ENCODE data around the gene H3-3A.

H3-3A gene

DNA sequence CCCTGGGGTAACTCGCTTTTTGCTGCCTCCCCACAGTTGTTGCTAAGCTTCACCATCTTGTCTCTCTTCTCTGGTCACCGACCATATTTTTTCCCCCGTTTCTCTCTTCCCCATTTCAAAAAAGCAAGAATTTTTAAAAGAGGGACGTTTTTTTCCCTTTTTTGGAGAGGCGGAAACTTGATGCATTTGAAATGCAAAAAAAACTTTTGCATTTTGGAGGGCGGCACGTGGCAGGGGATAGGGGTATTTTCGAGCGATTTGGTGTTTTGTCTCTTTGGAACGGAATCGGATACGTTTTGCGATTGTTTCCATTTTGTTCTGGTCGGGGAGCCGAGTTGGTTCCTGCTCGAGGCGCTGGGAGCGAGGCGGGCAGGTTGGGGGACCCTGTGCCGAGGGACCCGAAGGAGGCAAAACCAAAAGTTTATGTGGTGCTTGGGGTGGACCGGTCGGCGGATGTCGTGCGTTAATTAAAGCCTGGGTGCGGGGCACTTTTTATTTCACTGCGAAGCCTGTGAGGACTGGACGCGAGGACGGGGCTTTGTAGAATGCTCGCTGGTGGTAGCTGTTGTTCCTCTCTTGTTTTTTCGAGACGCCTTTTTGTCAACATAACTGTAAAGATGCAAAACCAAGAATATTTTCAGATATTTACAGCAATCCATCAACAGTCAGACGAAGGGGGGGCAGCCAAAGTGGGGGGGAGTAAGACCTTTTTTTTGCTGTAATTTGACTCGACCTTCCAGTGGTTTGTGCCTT is 884 bp downstream of the H3-3A start:
- H3K27me3 ChIP-seq (ENCODE audit: insufficient read depth, poor library complexity, severe bottlenecking) = no peaks in the 10 kb centered on the region
- H3K27ac ChIP-seq (replicated peaks) = peak overlapping the region; percentile 98
- TF ChIP-seq SPI1 (IDR thresholded peaks at IDR 0.05; ENCODE audit: borderline replicate concordance, low read depth) (0 out of 2 replicates have a peak, but pooled peaks have one; percentile 36), GABPA (IDR thresholded peaks at IDR 0.05; ENCODE audit: low read depth) (no peak)
- TF ChIP-seq, protein P1, sequence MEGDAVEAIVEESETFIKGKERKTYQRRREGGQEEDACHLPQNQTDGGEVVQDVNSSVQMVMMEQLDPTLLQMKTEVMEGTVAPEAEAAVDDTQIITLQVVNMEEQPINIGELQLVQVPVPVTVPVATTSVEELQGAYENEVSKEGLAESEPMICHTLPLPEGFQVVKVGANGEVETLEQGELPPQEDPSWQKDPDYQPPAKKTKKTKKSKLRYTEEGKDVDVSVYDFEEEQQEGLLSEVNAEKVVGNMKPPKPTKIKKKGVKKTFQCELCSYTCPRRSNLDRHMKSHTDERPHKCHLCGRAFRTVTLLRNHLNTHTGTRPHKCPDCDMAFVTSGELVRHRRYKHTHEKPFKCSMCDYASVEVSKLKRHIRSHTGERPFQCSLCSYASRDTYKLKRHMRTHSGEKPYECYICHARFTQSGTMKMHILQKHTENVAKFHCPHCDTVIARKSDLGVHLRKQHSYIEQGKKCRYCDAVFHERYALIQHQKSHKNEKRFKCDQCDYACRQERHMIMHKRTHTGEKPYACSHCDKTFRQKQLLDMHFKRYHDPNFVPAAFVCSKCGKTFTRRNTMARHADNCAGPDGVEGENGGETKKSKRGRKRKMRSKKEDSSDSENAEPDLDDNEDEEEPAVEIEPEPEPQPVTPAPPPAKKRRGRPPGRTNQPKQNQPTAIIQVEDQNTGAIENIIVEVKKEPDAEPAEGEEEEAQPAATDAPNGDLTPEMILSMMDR (IDR thresholded peaks at IDR 0.05; ENCODE audit: insufficient read depth, low read length) = no peak
- peak in 1 of 2 experiments; percentile 47 for DNase-seq (ENCODE audit: low read depth in 1 of 2, low spot score in 1 of 2)
- peak overlapping the region; percentile 66 for H3K4me3 ChIP-seq (replicated peaks; ENCODE audit: insufficient read depth, low read length)

DNA sequence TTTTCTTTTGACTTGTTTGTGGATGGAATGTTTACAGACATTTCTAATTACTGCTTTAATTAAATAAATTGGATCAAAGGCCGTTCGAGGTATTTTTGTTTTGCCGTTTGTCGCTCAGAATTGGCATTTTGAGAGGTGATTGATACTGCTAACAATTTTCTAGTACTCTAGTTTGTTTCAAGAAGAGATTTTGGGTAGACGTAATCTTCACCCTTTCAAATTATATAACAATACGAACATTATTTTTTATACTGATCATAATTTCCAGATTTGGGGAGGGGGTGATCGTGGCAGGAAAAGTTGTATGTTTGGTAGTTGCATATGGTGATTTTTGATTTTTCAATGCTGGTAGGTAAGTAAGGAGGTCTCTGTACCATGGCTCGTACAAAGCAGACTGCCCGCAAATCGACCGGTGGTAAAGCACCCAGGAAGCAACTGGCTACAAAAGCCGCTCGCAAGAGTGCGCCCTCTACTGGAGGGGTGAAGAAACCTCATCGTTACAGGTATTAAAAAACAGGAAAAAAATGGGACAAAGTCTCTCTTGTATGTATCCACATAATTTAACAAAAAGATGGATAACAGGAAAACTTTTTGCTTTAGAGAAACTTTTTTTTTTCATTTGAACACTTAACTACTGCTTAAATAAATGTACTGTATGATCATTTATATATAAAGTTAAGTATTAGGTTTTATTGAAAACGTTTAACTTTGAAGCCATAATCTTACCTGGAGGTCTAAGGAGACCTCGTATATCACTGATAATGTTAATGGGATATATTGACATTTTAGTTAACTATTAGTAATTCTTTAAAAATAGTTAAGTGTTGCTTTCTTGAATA is 1.7 kb downstream of the H3-3A start:
- TF ChIP-seq, protein P1 (IDR thresholded peaks at IDR 0.05; ENCODE audit: insufficient read depth, low read length) = peak; percentile 15
- no peak for TF ChIP-seq SPI1 (IDR thresholded peaks at IDR 0.05; ENCODE audit: borderline replicate concordance, low read depth)
- TF ChIP-seq POLR2AphosphoS5 (IDR thresholded peaks at IDR 0.05; ENCODE audit: low read depth) = no peak
- DNase-seq (ENCODE audit: low read depth in 1 of 2, low spot score in 1 of 2) = peak in 1 of 2 experiments; percentile 44

DNA sequence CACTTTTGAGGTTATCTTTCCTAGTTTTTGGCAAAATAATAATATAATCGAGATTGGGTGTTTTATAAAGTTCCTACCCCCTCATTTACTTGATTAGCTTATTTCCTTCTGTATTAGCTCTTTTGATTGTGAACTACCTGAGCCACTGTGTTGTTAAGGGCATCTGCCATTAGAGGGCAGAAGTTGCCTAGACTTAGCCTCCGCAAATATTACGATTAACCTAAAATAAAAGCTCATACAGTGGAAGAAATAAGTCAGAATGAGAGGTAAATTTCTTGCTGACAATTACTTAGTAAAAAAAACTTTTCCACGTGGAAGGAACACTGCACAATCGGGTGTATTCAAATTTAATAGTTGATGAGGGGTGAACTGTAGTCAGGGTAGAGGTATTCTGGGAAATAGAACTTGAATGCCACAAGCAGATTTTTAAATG is 2.3 kb downstream of the H3-3A start:
- Histone ChIP-seq H3K27ac (replicated peaks) (no peak overlapping the region; the same call in 1 of the 2 replicates), H3K27me3 (ENCODE audit: insufficient read depth, poor library complexity, severe bottlenecking) (no peaks in the 10 kb centered on the region), H3K4me3 (replicated peaks; ENCODE audit: insufficient read depth, low read length) (peak overlapping the region; percentile 66)
- peak in 1 of 2 experiments; percentile 48 for DNase-seq (ENCODE audit: low read depth in 1 of 2, low spot score in 1 of 2)
- TF ChIP-seq SPI1 (IDR thresholded peaks at IDR 0.05; ENCODE audit: borderline replicate concordance, low read depth) (no peak), POLR2AphosphoS5 (IDR thresholded peaks at IDR 0.05; ENCODE audit: low read depth) (no peak)
- TF ChIP-seq, protein P1 (IDR thresholded peaks at IDR 0.05; ENCODE audit: insufficient read depth, low read length) = peak; percentile 57

More for the DNA sequence above, 1.7 kb downstream of the H3-3A start:
- Histone ChIP-seq H3K27me3 (ENCODE audit: insufficient read depth, poor library complexity, severe bottlenecking) (no peaks in the 10 kb centered on the region), H3K27ac (replicated peaks) (peak overlapping the region; percentile 98), H3K4me3 (replicated peaks; ENCODE audit: insufficient read depth, low read length) (peak overlapping the region; percentile 66)

DNA sequence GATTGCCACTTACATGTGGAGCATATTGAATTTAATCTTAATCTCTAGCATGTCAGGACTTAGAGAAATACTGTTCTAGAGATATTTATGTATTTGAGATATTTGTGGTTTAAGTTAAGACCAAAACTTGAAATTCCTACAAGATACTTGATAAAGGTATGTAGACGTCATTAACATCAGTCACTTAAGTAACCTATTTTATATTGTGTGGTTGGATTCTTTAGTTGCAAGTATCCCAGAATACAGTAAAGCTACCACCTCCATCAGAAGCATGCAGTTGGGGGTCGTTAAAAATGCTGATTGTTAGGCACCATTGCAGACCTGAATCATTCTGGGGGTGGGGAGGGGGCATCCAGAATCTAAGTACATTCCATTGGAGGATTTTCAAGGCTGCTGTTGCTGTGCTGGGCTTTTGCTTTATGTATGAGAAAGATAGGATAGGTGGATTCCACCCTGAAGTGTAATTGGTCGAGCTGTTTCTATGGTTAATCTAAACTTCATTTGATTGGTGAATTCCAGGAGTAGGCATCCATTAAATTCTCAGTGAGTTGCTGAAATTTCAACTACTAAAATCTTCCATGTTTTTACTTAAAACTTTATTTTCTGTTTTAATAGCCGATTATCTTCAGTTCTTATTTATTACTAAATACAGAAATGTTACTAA is 4.0 kb downstream of the H3-3A start:
- TF ChIP-seq GABPA (IDR thresholded peaks at IDR 0.05; ENCODE audit: low read depth) (no peak), SPI1 (IDR thresholded peaks at IDR 0.05; ENCODE audit: borderline replicate concordance, low read depth) (no peak), POLR2AphosphoS5 (IDR thresholded peaks at IDR 0.05; ENCODE audit: low read depth) (no peak)
- TF ChIP-seq, protein P2, sequence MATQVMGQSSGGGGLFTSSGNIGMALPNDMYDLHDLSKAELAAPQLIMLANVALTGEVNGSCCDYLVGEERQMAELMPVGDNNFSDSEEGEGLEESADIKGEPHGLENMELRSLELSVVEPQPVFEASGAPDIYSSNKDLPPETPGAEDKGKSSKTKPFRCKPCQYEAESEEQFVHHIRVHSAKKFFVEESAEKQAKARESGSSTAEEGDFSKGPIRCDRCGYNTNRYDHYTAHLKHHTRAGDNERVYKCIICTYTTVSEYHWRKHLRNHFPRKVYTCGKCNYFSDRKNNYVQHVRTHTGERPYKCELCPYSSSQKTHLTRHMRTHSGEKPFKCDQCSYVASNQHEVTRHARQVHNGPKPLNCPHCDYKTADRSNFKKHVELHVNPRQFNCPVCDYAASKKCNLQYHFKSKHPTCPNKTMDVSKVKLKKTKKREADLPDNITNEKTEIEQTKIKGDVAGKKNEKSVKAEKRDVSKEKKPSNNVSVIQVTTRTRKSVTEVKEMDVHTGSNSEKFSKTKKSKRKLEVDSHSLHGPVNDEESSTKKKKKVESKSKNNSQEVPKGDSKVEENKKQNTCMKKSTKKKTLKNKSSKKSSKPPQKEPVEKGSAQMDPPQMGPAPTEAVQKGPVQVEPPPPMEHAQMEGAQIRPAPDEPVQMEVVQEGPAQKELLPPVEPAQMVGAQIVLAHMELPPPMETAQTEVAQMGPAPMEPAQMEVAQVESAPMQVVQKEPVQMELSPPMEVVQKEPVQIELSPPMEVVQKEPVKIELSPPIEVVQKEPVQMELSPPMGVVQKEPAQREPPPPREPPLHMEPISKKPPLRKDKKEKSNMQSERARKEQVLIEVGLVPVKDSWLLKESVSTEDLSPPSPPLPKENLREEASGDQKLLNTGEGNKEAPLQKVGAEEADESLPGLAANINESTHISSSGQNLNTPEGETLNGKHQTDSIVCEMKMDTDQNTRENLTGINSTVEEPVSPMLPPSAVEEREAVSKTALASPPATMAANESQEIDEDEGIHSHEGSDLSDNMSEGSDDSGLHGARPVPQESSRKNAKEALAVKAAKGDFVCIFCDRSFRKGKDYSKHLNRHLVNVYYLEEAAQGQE (IDR thresholded peaks at IDR 0.05; ENCODE audit: insufficient replicate concordance, low read depth) = no peak
- TF ChIP-seq, protein P1 (IDR thresholded peaks at IDR 0.05; ENCODE audit: insufficient read depth, low read length) = no peak
- Histone ChIP-seq H3K27me3 (ENCODE audit: insufficient read depth, poor library complexity, severe bottlenecking) (no peaks in the 10 kb centered on the region), H3K4me3 (replicated peaks; ENCODE audit: insufficient read depth, low read length) (no peak overlapping the region), H3K27ac (replicated peaks) (no peak overlapping the region)
- DNase-seq (ENCODE audit: low read depth in 1 of 2, low spot score in 1 of 2) = no peak

Measured in HL-60 (cell line).